GM12891 (cell line): ENCODE results near the gene KDM3B.

Experiments used
- PAX5 ChIP-seq: IDR thresholded peaks from 2 replicates; pipeline ENCODE4 v1.6.1; 2011; ENCODE audit warnings: low read length, moderate library complexity, mild to moderate bottlenecking; ENCODE audit not compliant: insufficient read depth, severe bottlenecking
- POLR2A ChIP-seq: IDR thresholded peaks from 2 replicates; pipeline ENCODE4 v1.6.1; 2011; ENCODE audit warnings: low read depth, low read length, control low read depth
- POLR2AphosphoS5 ChIP-seq: IDR thresholded peaks from 2 replicates; pipeline ENCODE4 v1.6.1; 2011; ENCODE audit warnings: low read depth, low read length, control low read depth
- TAF1 ChIP-seq: IDR thresholded peaks from 2 replicates; pipeline ENCODE4 v1.6.1; 2011; ENCODE audit warnings: low read depth, low read length, control low read depth

DNA sequence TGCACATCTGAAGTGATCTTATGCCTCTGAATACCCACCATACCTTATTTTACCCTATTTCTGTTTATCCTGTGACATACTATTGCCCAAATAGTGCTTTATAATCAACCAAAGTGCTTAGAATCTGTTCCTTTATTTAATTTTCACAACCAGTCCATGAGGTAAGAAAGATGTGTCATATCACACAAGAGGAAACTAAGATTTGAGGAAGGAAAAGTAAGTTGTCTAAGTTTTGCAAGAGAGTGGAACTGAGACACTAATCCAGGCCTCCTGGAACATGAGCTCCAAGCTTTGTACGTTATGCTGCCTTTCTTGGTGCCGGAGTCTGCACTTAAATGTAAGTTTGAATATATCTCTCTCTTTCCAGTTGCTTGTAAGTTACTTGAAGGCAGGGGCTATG, 17.2 kb downstream of the KDM3B start:
- no peak for TF ChIP-seq POLR2AphosphoS5
- no peak for TF ChIP-seq POLR2A
- no peak for TF ChIP-seq TAF1
- TF ChIP-seq PAX5, result no peak
